H1 (cell line): ENCODE measurements around the gene PRKD1. TPM values are rescaled to one million over a fixed set of nuclear protein-coding genes. Genes with fewer than 3 reads are reported as not detected.

Experiments used
- CTCF ChIA-PET: fragments of 300-600 bp; sonication (Branson Sonifier 250); formaldehyde crosslinking; loops from one replicate; lab custom pipeline; 2021; ENCODE audit not compliant: partially characterized antibody; lab: Charles Lee
- POLR2A ChIA-PET: fragments of 300-600 bp; sonication (Branson Sonifier 250); formaldehyde crosslinking; loops from one replicate; lab custom pipeline; 2021; ENCODE audit warnings: inconsistent platforms; ENCODE audit not compliant: partially characterized antibody; lab: Charles Lee
- DNase-seq, 2 experiments: peaks; one replicate each; pipeline versions ENCODE4 v3.0.0 to v3.0.0-alpha.2; 2010 to 2022; ENCODE audit warnings: low spot score in 2 of 2, low read depth in 1 of 2, mixed read lengths in 1 of 2
- FAIRE-seq: peaks from 2 replicates; lab custom pipeline; 2011; peaks lifted over from hg19 to GRCh38; lab: Jason Lieb, UNC
- H2AFZ ChIP-seq: 2 replicates; pipeline ENCODE4 v1.8.1; 2012; ENCODE audit warnings: low read length, inconsistent platforms
- H2AK5ac ChIP-seq: 2 replicates; pipeline ENCODE4 v1.6.1; 2013; ENCODE audit warnings: low read depth, low read length
- H2BK120ac ChIP-seq: replicated peaks from 2 replicates; pipeline ENCODE3; 2013; ENCODE audit warnings: low read depth, low read length, inconsistent platforms
- H2BK12ac ChIP-seq: 2 replicates; pipeline ENCODE4 v1.6.1; 2013; ENCODE audit warnings: low read depth, low read length
- H2BK15ac ChIP-seq: 2 replicates; pipeline ENCODE4 v1.6.1; 2013; ENCODE audit warnings: low read length
- H2BK20ac ChIP-seq: 2 replicates; pipeline ENCODE4 v1.6.1; 2013; ENCODE audit warnings: low read length
- H2BK5ac ChIP-seq: 2 replicates; pipeline ENCODE4 v1.6.1; 2013; ENCODE audit warnings: low read depth, low read length
- H3K14ac ChIP-seq: 2 replicates; pipeline ENCODE4 v1.6.1; 2013; ENCODE audit warnings: inconsistent platforms; ENCODE audit not compliant: insufficient read length
- H3K18ac ChIP-seq: 2 replicates; pipeline ENCODE4 v1.6.1; 2013; ENCODE audit warnings: low read length; ENCODE audit errors: extremely low read depth
- H3K23ac ChIP-seq: 2 replicates; pipeline ENCODE4 v1.6.1; 2013; ENCODE audit warnings: inconsistent platforms; ENCODE audit not compliant: insufficient read length
- H3K23me2 ChIP-seq: 2 replicates; pipeline ENCODE4 v1.6.1; 2013; ENCODE audit warnings: low read depth, low read length
- H3K27ac ChIP-seq: 2 replicates; pipeline ENCODE4 v1.6.1; 2011; ENCODE audit warnings: low read depth, low read length, inconsistent platforms
- H3K27me3 ChIP-seq, 4 experiments: replicated peaks in 1 of 4; 1 replicate in 1 of 4; 2 replicates in 3 of 4; pipeline versions ENCODE4 v1.6.1 to v1.8.1; 2011 to 2013; ENCODE audit warnings: low read length in 3 of 4, mild to moderate bottlenecking in 3 of 4, inconsistent platforms in 2 of 4, mixed read lengths in 2 of 4, moderate library complexity in 1 of 4; ENCODE audit not compliant: control insufficient read depth in 3 of 4, insufficient read depth in 3 of 4; ENCODE audit errors: extremely low read depth in 1 of 4
- H3K36me3 ChIP-seq, 4 experiments: 2 replicates each; pipeline versions ENCODE4 v1.6.1 to v1.8.1; 2011 to 2013; ENCODE audit warnings: mild to moderate bottlenecking in 4 of 4, low read length in 3 of 4, moderate library complexity in 2 of 4, control low read depth in 1 of 4, inconsistent platforms in 1 of 4; ENCODE audit not compliant: insufficient read depth in 4 of 4, control insufficient read depth in 2 of 4
- H3K4ac ChIP-seq: replicated peaks from 2 replicates; pipeline ENCODE3; 2013; ENCODE audit warnings: low read length, low read depth, mixed read lengths, inconsistent platforms; ENCODE audit not compliant: insufficient read length
- H3K4me1 ChIP-seq, 4 experiments: replicated peaks in 1 of 4; 1 replicate in 1 of 4; 2 replicates in 3 of 4; pipeline versions ENCODE4 v1.6.1 to v1.8.1; 2011 to 2013; ENCODE audit warnings: low read length in 3 of 4, inconsistent platforms in 2 of 4, mixed read lengths in 1 of 4; ENCODE audit not compliant: insufficient read depth in 4 of 4, control insufficient read depth in 3 of 4
- H3K4me2 ChIP-seq, 2 experiments: 2 replicates each; pipeline versions ENCODE4 v1.6.1 to v1.8.1; 2011 to 2013; ENCODE audit warnings: low read depth in 2 of 2, low read length in 2 of 2, control low read depth in 1 of 2, inconsistent platforms in 1 of 2, mild to moderate bottlenecking in 1 of 2; ENCODE audit not compliant: insufficient read depth in 1 of 2
- H3K4me3 ChIP-seq, 4 experiments: fragments of 200-600, 300-600 bp in 1 of 4; sonication (generic), shearing (Covaris generic), sonication (Bioruptor Twin) in 1 of 4; 2 replicates each; pipeline versions ENCODE4 v1.5.1 to v1.8.1; 2011 to 2016; ENCODE audit warnings: low read length in 4 of 4, low read depth in 3 of 4, control low read depth in 2 of 4, inconsistent platforms in 2 of 4, mild to moderate bottlenecking in 2 of 4, mixed read lengths in 1 of 4, moderate library complexity in 1 of 4; ENCODE audit not compliant: insufficient read depth in 2 of 4; ENCODE audit errors: extremely low read depth in 1 of 4
- H3K56ac ChIP-seq: replicated peaks from 2 replicates; pipeline ENCODE3; 2013; ENCODE audit warnings: low read depth, mild to moderate bottlenecking, mixed read lengths, low read length, inconsistent platforms; ENCODE audit not compliant: insufficient read length
- H3K79me1 ChIP-seq: 2 replicates; pipeline ENCODE4 v1.6.1; 2013; ENCODE audit warnings: low read depth, low read length, control low read depth
- H3K79me2 ChIP-seq, 2 experiments: 2 replicates each; pipeline versions ENCODE4 v1.6.1 to v1.8.1; 2012 to 2013; ENCODE audit warnings: low read length in 2 of 2, mild to moderate bottlenecking in 2 of 2, inconsistent platforms in 1 of 2; ENCODE audit not compliant: insufficient read depth in 2 of 2, control insufficient read depth in 1 of 2
- H3K9ac ChIP-seq, 4 experiments: replicated peaks in 1 of 4; 1 replicate in 1 of 4; 2 replicates in 3 of 4; pipeline versions ENCODE4 v1.6.1 to v1.8.1; 2011 to 2013; ENCODE audit warnings: low read depth in 3 of 4, low read length in 3 of 4, control low read depth in 2 of 4, mild to moderate bottlenecking in 2 of 4, moderate library complexity in 2 of 4, inconsistent platforms in 1 of 4; ENCODE audit errors: extremely low read depth in 1 of 4
- H3K9me3 ChIP-seq, 2 experiments: 2 replicates each; pipeline versions ENCODE4 v1.6.1 to v1.8.1; 2012 to 2013; ENCODE audit warnings: mild to moderate bottlenecking in 2 of 2, moderate library complexity in 2 of 2, control low read depth in 1 of 2, inconsistent platforms in 1 of 2, low read depth in 1 of 2, low read length in 1 of 2, mixed read lengths in 1 of 2; ENCODE audit not compliant: insufficient read depth in 2 of 2
- H4K20me1 ChIP-seq, 2 experiments: replicated peaks in 1 of 2; 2 replicates each; pipeline versions ENCODE3 to v1.8.1; 2011 to 2013; ENCODE audit warnings: inconsistent platforms in 2 of 2, low read length in 2 of 2, mild to moderate bottlenecking in 1 of 2; ENCODE audit not compliant: insufficient read depth in 2 of 2, control insufficient read depth in 1 of 2
- H4K5ac ChIP-seq: 2 replicates; pipeline ENCODE4 v1.6.1; 2013; ENCODE audit warnings: low read length, low read depth, mixed read lengths, inconsistent platforms; ENCODE audit not compliant: insufficient read length
- H4K8ac ChIP-seq: 2 replicates; pipeline ENCODE4 v1.8.0; 2013; ENCODE audit warnings: mild to moderate bottlenecking, moderate library complexity, low read length, inconsistent platforms; ENCODE audit not compliant: insufficient read depth; ENCODE audit errors: extremely low read depth
- H4K91ac ChIP-seq: replicated peaks from 2 replicates; pipeline ENCODE3; 2013; ENCODE audit warnings: low read length, mixed read lengths, inconsistent platforms; ENCODE audit not compliant: insufficient read length
- POLR2A ChIP-seq, 2 experiments: IDR thresholded peaks; 1 replicate in 1 of 2; 2 replicates in 1 of 2; pipeline ENCODE4 v1.6.1; 2011; ENCODE audit warnings: low read depth in 2 of 2, low read length in 2 of 2, mild to moderate bottlenecking in 2 of 2; ENCODE audit errors: control extremely low read depth in 1 of 2
- SIX5 ChIP-seq: IDR thresholded peaks from 2 replicates; pipeline ENCODE4 v1.6.1; 2011; ENCODE audit warnings: mild to moderate bottlenecking, low read depth, low read length
- polyA plus RNA-seq, 7 experiments: library from polyadenylated mRNA; depleted of rRNA in 3 of 7; stranded (reverse) in 5 of 7; unstranded in 2 of 7; fragments of >200 nt in 5 of 7; fragments of 200-250 nt in 2 of 7; gene quantifications; 1 replicate in 5 of 7; 2 replicates in 1 of 7; 4 replicates in 1 of 7; pipeline versions ENCODE4 v1.2.1 to v1.2.3, GENCODE V29; 2011 to 2013; ENCODE audit warnings: missing spikeins in 2 of 7, mixed read lengths in 2 of 7
- total RNA-seq: library from RNA; stranded (reverse); fragmentation: NEBNext Ultra II Directional; extraction: Animal tissue kit (Norgen Biotek cat#: 25700); gene quantifications from 2 replicates; pipeline ENCODE4 v1.2.1, GENCODE V29; 2021

The PRKD1 gene
- total and polyA plus RNA-seq, 2 of the 8 experiments (the other 6 are each of a cell fraction or from before 2014, with no cell fraction given): 3.6 to 6.8 TPM

DNA sequence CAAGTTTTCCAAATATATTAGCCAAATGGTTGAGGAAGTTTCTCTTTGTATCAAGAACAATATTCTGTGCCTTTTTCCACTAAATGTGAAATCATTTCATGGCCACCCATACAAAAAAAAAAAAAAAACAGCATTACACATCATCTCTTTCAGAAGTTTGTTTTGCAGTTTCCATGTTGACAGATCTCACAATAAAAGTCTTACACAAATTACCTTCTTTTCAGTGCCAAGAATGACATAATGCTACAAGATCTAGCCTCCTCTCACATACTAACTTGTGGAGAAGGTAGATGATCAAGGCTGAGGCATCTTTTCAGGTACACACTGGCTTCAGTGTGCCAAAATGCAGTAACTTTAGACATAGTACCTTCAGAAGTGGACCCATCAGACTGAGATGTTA, 35.3 kb downstream of the PRKD1 start:
- no peak overlapping the region for H4K5ac ChIP-seq
- H3K79me2 ChIP-seq: no peaks in the 10 kb centered on the region
- no peak overlapping the region for H3K4me2 ChIP-seq
- H2BK20ac ChIP-seq: no peak overlapping the region
- CTCF ChIA-PET: no interaction called here
- H4K20me1 ChIP-seq: no peaks in the 10 kb centered on the region
- H2BK15ac ChIP-seq: no peak overlapping the region
- no peaks in the 10 kb centered on the region for H3K36me3 ChIP-seq
- no peak overlapping the region for H2BK5ac ChIP-seq
- DNase-seq: no peak
- no peak overlapping the region for H3K18ac ChIP-seq
- H3K14ac ChIP-seq: no peak overlapping the region
- H3K27ac ChIP-seq: no peak overlapping the region
- no peak overlapping the region for H4K91ac ChIP-seq
- no peaks in the 10 kb centered on the region for H3K79me1 ChIP-seq
- H3K9me3 ChIP-seq: no peaks in the 10 kb centered on the region
- TF ChIP-seq SIX5 (no peak), POLR2A (IDR thresholded peaks at IDR 0.05; ENCODE audit: control extremely low read depth in 1 of 2, low read depth in 2 of 2, low read length in 2 of 2) (no peak)
- no peak for FAIRE-seq
- no peak overlapping the region for H3K56ac ChIP-seq
- no peaks in the 10 kb centered on the region for H3K27me3 ChIP-seq
- no peak overlapping the region for H2BK120ac ChIP-seq
- H2AFZ ChIP-seq: no peak overlapping the region
- no peak overlapping the region for H3K4ac ChIP-seq
- no peak overlapping the region for H3K23ac ChIP-seq
- POLR2A ChIA-PET: no interaction called here
- no peak overlapping the region for H4K8ac ChIP-seq
- H3K4me3 ChIP-seq: no peak overlapping the region
- H2BK12ac ChIP-seq: no peak overlapping the region
- no peak overlapping the region for H3K9ac ChIP-seq
- no peaks in the 10 kb centered on the region for H3K4me1 ChIP-seq
- H2AK5ac ChIP-seq: no peak overlapping the region
- no peaks in the 10 kb centered on the region for H3K23me2 ChIP-seq
